ENCODE data around the gene UNC119. TPM values are rescaled to one million over a fixed set of nuclear protein-coding genes. Genes with fewer than 3 reads are reported as not detected.
"Not testable (repeated sequence)": the region's sequence is repeated elsewhere in the genome, so short reads cannot be mapped to it uniquely, and the experiment has no call there.

The UNC119 gene
- total RNA-seq, 2 donors from 2014 or later: 26.7 to 32.4 TPM

DNA sequence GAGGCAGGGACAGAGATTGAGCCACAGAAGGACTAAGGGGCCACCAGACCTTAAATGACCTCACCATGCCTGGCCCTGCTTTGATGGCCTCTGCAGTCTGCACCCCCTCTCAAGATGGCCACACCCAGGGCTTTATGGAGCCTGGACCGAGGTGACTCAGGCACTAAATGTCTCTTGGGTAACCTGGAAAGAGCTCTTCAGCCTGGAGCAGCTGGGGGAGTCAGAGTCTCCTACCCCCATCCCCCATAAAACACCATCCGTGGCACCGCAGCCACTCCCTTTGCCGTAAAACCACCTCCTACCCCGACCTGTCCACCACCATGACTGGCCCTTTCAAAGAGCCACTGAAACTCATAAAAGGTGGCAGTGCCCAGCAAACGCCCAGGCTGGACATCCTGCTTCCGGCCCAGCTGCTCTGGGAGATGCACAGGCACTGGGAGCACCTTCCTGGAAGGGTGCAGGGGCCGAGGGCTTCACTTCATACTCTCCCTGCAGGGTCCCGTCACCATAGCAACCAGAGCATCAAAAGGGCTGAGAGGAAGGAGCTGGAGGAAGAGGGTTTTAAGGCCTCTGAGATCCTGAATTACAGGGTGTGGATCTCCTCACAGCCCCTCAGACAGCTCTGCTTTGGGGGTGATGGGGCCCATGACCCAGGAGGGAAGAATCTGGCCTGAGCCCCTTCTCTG is 24.0 kb downstream of the UNC119 start:
- ATAC-seq (peak; percentile 73), DNase-seq (peak; percentile 50 to 80)
- intact Hi-C loops (cut with DNase I, micrococcal nuclease): no loop called here

- peak; percentile 49 for ATAC-seq
- peak; percentile 55 to 60 for DNase-seq
- intact Hi-C loops (cut with DNase I, micrococcal nuclease): no loop called here
Measured at GRCh38 chr17:28527859-28528258, 24.6 kb downstream of the UNC119 start.

DNA sequence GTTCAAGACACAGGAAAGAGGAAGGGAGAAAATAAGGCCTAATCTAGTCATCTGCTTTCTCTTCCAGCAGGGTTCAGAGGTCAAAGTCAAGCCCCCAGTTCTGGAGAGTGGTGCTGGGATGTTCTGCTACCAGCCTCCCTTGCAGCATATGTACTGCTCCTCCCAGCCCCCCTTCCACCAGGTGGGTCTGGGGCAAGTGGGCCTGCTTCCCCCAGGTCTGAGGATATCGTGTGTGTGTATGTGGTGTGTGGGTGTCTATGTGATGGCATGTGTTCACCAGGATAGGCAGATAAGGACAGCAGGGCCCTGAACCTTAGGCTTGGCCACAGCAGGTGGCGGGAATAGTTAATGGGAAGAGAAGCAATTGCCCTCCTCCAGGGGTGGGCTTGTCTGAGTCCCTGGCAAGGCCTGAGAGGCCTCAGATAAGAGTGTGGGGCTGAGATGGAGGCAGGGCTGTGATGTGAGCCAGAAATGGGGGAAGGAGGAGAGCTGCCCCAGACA is 25.2 kb downstream of the UNC119 start:
- DNase-seq (no peak), ATAC-seq (no peak)
- intact Hi-C loops (cut with DNase I, micrococcal nuclease): no loop called here

DNA sequence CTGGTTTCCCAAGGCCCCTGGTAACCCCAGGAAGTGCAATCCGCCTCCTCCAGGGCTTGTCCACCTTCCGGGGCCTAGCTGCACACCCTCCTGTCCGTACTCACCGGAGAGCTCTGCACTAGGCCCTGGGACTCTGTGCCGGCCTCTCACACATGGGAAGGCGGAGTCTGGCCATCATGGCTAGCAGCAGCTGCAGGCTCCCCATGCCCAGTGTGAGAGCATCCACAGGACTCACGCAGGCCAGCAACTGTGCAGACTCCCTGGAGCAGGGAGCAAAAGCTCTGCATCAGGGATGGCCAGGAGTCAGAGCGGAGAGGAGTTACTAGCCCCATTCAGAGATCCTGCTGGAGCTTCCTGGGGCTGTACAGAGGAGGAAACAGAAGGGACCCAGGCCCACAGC is 26.0 kb downstream of the UNC119 start:
- DNase-seq: no peak
- intact Hi-C loops (cut with DNase I, micrococcal nuclease): no loop called here
- no peak for ATAC-seq

- ATAC-seq: peak; percentile 75
- DNase-seq: peak; percentile 70 to 71
Measured at GRCh38 chr17:28524476-28525424, 27.7 kb downstream of the UNC119 start.

DNA sequence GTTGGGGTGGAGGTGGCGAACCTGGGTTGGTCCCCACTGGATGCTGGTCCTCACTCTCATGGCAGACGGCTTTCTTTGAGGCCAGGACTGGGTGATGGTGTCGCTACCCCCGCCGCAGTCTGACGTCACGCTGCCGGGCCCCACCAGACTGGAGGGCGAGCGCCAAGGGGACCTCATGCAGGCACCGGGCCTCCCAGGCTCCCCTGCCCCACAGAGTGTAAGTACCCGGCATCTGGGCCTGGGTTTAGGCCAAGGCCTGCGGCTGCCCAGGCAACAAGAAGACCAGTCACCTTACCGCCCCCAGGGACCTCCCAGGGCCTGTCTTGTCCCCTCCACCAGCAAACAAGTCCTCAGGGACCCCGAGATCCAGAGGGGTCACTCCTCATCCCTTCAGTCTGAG is 28.5 kb downstream of the UNC119 start:
- intact Hi-C loops (cut with DNase I, micrococcal nuclease): no loop called here
- DNase-seq (no peak), ATAC-seq (no peak)

More at GRCh38 chr17:28524476-28525424, 27.7 kb downstream of the UNC119 start:
- intact Hi-C loops (cut with DNase I, micrococcal nuclease): no loop called here

GRCh38 chr17:28523186-28523585 is 29.2 kb downstream of the UNC119 start:
- intact Hi-C loops (cut with DNase I, micrococcal nuclease): no loop called here
- no peak for DNase-seq
- no peak for ATAC-seq

DNA sequence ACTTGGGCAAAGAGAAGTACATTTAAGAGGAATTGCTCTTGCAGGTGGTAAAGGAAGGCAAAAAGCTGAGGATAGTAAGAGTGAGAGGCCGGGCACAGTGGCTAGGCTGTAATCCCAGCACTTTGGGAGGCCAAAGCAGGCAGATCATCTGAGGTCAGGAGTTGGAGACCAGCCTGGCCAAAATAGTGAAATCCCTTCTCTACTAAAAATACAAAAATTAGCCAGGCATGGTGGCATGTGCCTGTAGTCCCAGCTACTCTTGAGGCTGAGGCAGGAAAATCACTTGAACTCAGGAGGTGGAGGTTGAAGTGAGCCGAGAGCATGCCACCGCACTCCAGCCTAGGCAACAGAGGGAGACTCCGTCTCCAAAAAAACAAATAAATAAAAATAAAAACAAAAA is 30.1 kb downstream of the UNC119 start:
- intact Hi-C loops (cut with DNase I, micrococcal nuclease); DNase-seq; ATAC-seq: not testable (repeated sequence)

GRCh38 chr17:28521311-28522085 is 30.9 kb downstream of the UNC119 start:
- intact Hi-C loops (cut with DNase I, micrococcal nuclease): no loop called here
- no peak for DNase-seq
- no peak for ATAC-seq

- no peak for ATAC-seq
- intact Hi-C loops (cut with DNase I, micrococcal nuclease): no loop called here
- no peak for DNase-seq
Measured at GRCh38 chr17:28520687-28521086, 31.7 kb downstream of the UNC119 start.

GRCh38 chr17:28519236-28519635 is 33.2 kb downstream of the UNC119 start:
- ATAC-seq: no peak
- DNase-seq: no peak
- intact Hi-C loops (cut with DNase I, micrococcal nuclease): no loop called here

DNA sequence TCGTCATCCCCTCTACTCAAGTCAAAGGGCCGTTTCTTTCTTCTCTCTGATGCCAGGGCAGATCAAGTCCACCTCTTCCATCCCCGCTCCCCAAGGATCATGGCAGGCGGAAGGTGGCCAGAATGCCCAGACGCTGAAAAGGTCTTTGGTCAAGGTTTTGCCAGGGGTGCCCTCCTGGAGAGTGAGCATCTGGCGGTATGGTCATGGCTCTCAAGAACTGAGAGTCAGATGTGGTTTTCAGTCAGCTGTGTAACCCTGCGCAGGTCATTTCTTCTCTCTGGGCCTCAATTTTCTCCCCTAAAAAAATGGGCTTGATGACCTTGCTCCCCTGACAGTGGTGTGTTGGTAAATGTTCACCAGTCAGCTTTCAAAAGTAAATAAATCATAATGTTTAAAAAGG is 33.8 kb downstream of the UNC119 start:
- intact Hi-C loops (cut with DNase I, micrococcal nuclease): no loop called here
- ATAC-seq (no peak), DNase-seq (no peak)

DNA sequence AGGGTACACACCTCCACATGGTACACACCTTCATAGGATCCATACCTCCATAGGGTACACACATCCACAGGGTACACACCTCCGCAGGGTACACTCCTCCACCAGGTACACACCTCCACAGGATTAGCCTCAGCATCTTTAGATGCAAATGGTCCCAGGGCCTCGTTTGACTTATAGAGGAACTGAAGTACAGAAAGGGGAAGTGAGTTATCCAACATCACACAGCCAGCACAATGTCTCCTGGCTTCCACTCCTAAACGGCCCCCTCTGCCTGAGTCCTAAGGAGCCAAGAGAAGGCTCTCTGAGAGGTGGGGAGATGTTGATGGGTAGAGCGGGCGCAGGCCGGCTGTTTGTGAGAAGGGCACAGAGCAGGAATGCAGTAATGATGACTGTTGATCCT is 34.3 kb downstream of the UNC119 start:
- ATAC-seq: no peak
- DNase-seq: no peak
- intact Hi-C loops (cut with DNase I, micrococcal nuclease): no loop called here

DNA sequence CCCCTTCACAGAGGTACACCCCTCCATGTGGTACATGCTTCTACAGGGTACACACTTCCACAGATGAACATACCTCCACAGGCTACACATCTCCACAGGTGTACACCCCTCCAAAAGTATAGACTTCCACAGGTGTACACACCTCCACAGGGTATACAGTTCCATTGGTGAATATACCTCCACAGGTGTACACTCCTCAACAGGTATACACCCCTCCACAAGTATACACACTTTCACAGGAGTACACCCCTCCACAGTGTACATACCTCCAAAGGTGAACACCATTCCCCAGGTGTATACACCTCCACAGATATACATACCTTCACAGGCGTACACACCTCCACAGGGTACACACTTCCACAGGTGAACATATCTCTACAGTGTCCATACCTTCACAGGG is 36.9 kb downstream of the UNC119 start:
- intact Hi-C loops (cut with DNase I, micrococcal nuclease): no loop called here
- DNase-seq: no peak
- no peak for ATAC-seq

DNA sequence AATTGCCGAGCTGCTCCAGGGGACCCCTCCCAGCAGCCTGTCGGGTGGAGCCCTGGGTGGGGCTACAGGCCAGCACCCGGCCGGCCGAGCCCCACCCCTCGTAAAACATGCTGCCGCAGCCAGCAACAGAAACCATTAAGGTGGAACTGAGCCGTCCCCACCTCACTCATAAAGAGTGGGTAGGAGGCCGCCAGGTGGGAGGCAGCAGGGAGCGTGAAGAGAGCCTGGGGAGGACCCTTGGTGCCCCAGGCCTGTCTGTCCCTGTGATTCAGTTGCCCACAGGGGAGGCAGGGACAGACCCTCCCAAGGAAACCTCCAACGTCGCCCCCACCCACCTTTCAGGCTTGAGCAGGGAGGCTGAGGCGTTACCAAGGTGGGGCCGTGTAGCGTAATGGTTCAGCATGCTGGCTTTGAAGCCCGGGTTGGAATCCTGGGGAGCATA is 37.8 kb downstream of the UNC119 start:
- intact Hi-C loops (cut with DNase I, micrococcal nuclease): no loop called here
- peak; percentile 85 to 87 for DNase-seq
- peak; percentile 95 for ATAC-seq

GRCh38 chr17:28513476-28513875 is 38.9 kb downstream of the UNC119 start:
- DNase-seq (no peak), ATAC-seq (no peak)
- intact Hi-C loops (cut with DNase I, micrococcal nuclease): no loop called here

- DNase-seq (no peak), ATAC-seq (no peak)
- intact Hi-C loops (cut with DNase I, micrococcal nuclease): no loop called here
Measured at GRCh38 chr17:28511858-28512461, 40.5 kb downstream of the UNC119 start.

DNA sequence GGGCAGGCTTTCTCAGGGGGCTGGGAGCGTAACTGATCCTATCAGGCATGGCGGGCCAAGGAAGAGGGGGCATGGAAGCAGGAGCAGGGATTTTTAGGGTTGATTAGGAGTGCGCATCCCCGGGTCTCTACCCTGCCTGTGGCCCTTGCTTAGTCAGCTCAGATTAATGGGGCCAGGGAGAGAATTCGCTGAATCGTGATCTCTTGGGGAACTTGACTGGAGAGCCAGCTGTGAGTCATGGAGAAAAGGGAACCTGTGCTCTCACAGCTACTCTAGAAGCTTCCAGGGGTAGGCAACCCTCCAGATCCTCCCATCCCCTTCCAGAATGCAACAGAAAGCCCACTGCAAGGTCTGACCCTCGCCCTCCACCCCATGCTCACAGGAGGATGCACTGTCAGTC is 42.6 kb downstream of the UNC119 start:
- ATAC-seq: no peak
- intact Hi-C loops (cut with DNase I, micrococcal nuclease): no loop called here
- DNase-seq: no peak

GRCh38 chr17:28508211-28508724 is 44.2 kb downstream of the UNC119 start:
- intact Hi-C loops (cut with DNase I, micrococcal nuclease): no loop called here
- DNase-seq (no peak), ATAC-seq (no peak)
